K562 (cell line): Measurements from ENCODE around the gene CRYGC. TPM values are rescaled to one million over a fixed set of nuclear protein-coding genes. Genes with fewer than 3 reads are reported as not detected.

ENCODE experiments used
- MAFG ChIP-seq: fragments of 450-650 bp; conservative IDR thresholded peaks from 2 replicates; pipeline ENCODE4 v1.6.1; 2016; ENCODE audit warnings: missing genetic modification characterization, missing compliant biosample characterization
- RNF219 ChIP-seq: fragments of 250-450 bp; sonication (Bioruptor Pico); IDR thresholded peaks from 2 replicates; pipeline ENCODE4 v1.5.0; 2022; ENCODE audit warnings: mild to moderate bottlenecking
- SRSF9 ChIP-seq: fragments of 200-400 bp; formaldehyde crosslinking; IDR thresholded peaks from 2 replicates; pipeline ENCODE4 v1.6.1; 2017; ENCODE audit warnings: low read depth, low read length, borderline replicate concordance
- ZBTB2 ChIP-seq: fragments of 450-650 bp; IDR thresholded peaks from 2 replicates; pipeline ENCODE4 v1.6.1; 2016; ENCODE audit warnings: antibody characterized with exemption
- ZKSCAN3 ChIP-seq: fragments of 250-450 bp; sonication (Bioruptor Pico); IDR thresholded peaks from 2 replicates; pipeline ENCODE4 v1.4.0; 2020
- ZNF121 ChIP-seq: sonication (generic); formaldehyde crosslinking; conservative IDR thresholded peaks from 2 replicates; pipeline ENCODE4 v1.8.0; 2022; ENCODE audit warnings: missing genetic modification reagents
- ZNF76 ChIP-seq: fragments of 250-450 bp; sonication (Bioruptor Pico); IDR thresholded peaks from 2 replicates; pipeline ENCODE4 v1.4.0; 2020; ENCODE audit warnings: mild to moderate bottlenecking, moderate library complexity, borderline replicate concordance
- ZSCAN29 ChIP-seq: fragments of 450-650 bp; IDR thresholded peaks from 2 replicates; pipeline ENCODE4 v1.6.1; 2017
- polyA plus RNA-seq, 8 experiments: library from polyadenylated mRNA; depleted of rRNA in 4 of 8; stranded (reverse) in 5 of 8; unstranded in 3 of 8; fragments of >200 nt; fragmentation: Nextera tagmentation in 2 of 8; fragmentation: Illumina TruSeq in 1 of 8; extraction: Ambion mirVana in 2 of 8; extraction: Trizol in 1 of 8; gene quantifications; 2 replicates each; pipeline versions ENCODE4 v1.2.1 to v1.2.3, GENCODE V29; 2011 to 2014; ENCODE audit warnings: inconsistent platforms in 1 of 8, missing spikeins in 1 of 8
- total RNA-seq, 7 experiments: library from RNA; depleted of rRNA in 6 of 7; stranded (reverse); fragments of >200 nt in 6 of 7; fragmentation: Illumina TruSeq in 2 of 7; extraction: Trizol in 2 of 7; gene quantifications; 2 replicates each; pipeline versions ENCODE4 v1.2.1 to v1.2.3, GENCODE V29; 2011 to 2021; ENCODE audit warnings: low replicate concordance in 1 of 7
- TF ChIP-seq, protein P1 (sequence below), 2 experiments: fragments of 450-650 bp; IDR thresholded peaks; 2 replicates each; pipeline ENCODE4 v1.6.1; 2018; ENCODE audit warnings: mild to moderate bottlenecking in 2 of 2, low read depth in 1 of 2; ENCODE audit not compliant: partially characterized antibody in 2 of 2

CRYGC gene
- total and polyA plus RNA-seq, 9 of the 15 experiments (the other 6 are each of a cell fraction or from before 2014, with no cell fraction given), result not detected

DNA sequence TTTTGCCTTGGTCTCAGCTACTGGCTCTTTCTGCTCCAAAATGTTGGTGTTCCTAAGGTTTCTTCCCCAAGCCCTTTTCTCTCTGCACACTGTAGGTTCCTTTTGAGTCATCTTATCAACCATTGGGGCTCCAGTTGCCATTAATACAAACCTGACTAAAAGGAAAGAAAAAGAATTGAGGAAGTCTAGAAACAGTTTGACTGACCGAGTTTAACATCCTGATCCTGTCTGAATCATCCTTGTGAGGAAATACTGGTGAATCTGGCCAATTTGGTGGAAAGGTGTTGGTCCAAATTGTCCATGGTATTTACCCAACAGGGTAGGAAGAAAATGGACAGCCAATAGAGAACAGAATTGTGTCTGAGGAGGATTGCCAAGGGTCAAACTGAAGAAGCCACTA is 43.6 kb downstream of the CRYGC start (continued):
- TF ChIP-seq RNF219, result no peak
- no peak for TF ChIP-seq ZBTB2
- no peak for TF ChIP-seq ZNF121 (CRISPR knock-in tag)
- TF ChIP-seq ZKSCAN3 (CRISPR knock-in tag), result no peak
- TF ChIP-seq, protein P1, sequence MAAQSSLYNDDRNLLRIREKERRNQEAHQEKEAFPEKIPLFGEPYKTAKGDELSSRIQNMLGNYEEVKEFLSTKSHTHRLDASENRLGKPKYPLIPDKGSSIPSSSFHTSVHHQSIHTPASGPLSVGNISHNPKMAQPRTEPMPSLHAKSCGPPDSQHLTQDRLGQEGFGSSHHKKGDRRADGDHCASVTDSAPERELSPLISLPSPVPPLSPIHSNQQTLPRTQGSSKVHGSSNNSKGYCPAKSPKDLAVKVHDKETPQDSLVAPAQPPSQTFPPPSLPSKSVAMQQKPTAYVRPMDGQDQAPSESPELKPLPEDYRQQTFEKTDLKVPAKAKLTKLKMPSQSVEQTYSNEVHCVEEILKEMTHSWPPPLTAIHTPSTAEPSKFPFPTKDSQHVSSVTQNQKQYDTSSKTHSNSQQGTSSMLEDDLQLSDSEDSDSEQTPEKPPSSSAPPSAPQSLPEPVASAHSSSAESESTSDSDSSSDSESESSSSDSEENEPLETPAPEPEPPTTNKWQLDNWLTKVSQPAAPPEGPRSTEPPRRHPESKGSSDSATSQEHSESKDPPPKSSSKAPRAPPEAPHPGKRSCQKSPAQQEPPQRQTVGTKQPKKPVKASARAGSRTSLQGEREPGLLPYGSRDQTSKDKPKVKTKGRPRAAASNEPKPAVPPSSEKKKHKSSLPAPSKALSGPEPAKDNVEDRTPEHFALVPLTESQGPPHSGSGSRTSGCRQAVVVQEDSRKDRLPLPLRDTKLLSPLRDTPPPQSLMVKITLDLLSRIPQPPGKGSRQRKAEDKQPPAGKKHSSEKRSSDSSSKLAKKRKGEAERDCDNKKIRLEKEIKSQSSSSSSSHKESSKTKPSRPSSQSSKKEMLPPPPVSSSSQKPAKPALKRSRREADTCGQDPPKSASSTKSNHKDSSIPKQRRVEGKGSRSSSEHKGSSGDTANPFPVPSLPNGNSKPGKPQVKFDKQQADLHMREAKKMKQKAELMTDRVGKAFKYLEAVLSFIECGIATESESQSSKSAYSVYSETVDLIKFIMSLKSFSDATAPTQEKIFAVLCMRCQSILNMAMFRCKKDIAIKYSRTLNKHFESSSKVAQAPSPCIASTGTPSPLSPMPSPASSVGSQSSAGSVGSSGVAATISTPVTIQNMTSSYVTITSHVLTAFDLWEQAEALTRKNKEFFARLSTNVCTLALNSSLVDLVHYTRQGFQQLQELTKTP (IDR thresholded peaks at IDR 0.05; ENCODE audit: low read depth in 1 of 2, partially characterized antibody in 2 of 2), result no peak
- TF ChIP-seq ZSCAN29, result no peak
- no peak for TF ChIP-seq MAFG
- no peak for TF ChIP-seq ZNF76 (CRISPR knock-in tag)
- no peak for TF ChIP-seq SRSF9
